ENCODE measurements around the gene RUSC1. TPM values are rescaled to one million over a fixed set of nuclear protein-coding genes. Genes with fewer than 3 reads are reported as not detected.

The RUSC1 gene
- total RNA-seq, 1 experiment from 2014 or later = 66.9 TPM

DNA sequence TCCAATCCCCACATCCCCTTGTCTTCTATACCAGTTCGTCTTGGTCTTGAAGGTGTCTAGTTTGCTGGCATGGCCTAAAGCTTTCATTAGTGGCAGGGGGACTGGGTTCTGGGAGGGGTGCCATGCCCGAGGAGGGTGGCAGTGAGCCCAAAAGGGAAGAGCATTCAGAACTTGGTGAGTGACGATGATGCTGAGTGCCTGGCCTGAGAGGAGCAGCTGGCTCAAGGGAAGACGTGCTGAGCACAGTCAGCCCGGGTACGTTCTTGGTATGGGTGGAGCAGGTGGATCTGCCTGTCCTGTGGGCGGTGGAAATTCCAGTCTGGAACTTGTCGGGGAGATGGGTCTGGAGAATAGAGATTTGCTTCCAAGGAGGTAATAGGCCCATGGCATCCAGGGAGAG lies 7.4 kb upstream of the RUSC1 start:
- Mint-ChIP-seq H3K36me3 (ENCODE audit: insufficient read depth in 1 of 3, low read depth in 3 of 3) (peaks cover 45 to 52% (median 51%) of the 10 kb centered on the region in 3 experiments; a peak in 6 of 7 replicates), H3K4me1 (peaks cover 10 to 24% of the 10 kb centered on the region in 2 experiments), H3K27me3 (ENCODE audit: low read depth) (no peaks in the 10 kb centered on the region), H3K9me3 (no peaks in the 10 kb centered on the region), H3K4me3 (no peak overlapping the region), H3K27ac (peak overlapping the region in 2 of 3 experiments; percentile 53 to 65; a peak in 3 of 7 replicates)
- Histone ChIP-seq H4K5ac (ENCODE audit: insufficient read length, low read depth, low read length) (no peak overlapping the region), H3K9ac (ENCODE audit: extremely low read depth, insufficient read length, low read length) (no peak overlapping the region), H3K4ac (ENCODE audit: low read depth, low read length) (no peak overlapping the region), H3K18ac (ENCODE audit: insufficient read length, low read depth, low read length) (no peak overlapping the region), H3K4me2 (ENCODE audit: insufficient read depth, insufficient read length, low read length) (no peak overlapping the region), H4K91ac (ENCODE audit: insufficient read length, low read depth, low read length) (no peak overlapping the region), H3K14ac (ENCODE audit: insufficient read depth, low read length) (no peak overlapping the region), H2BK20ac (ENCODE audit: low read depth, low read length, poor library complexity, severe bottlenecking) (no peak overlapping the region), H3K9me3 (ENCODE audit: control insufficient read depth, low read depth, low read length) (no peaks in the 10 kb centered on the region), H2BK12ac (ENCODE audit: insufficient read length, low read depth, low read length) (no peak overlapping the region), H2BK5ac (ENCODE audit: insufficient read length, low read length) (no peak overlapping the region), H2BK120ac (ENCODE audit: low read depth, low read length, poor library complexity, severe bottlenecking) (no peak overlapping the region), H3K4me1 (ENCODE audit: insufficient read depth, low read length) (peaks cover 3% of the 10 kb centered on the region; the same call in 1 of the 2 replicates), H3K27ac (ENCODE audit: insufficient read length, low read depth, low read length) (no peak overlapping the region), H3K27me3 (ENCODE audit: insufficient read depth, low read length) (no peaks in the 10 kb centered on the region), H3K56ac (ENCODE audit: insufficient read length, low read depth, low read length) (no peak overlapping the region), H3K79me2 (ENCODE audit: insufficient read depth, low read length) (peaks cover 10% of the 10 kb centered on the region; the same call in 1 of the 2 replicates), H2AK5ac (ENCODE audit: insufficient read length, low read length) (no peak overlapping the region), H4K20me1 (ENCODE audit: control insufficient read depth, insufficient read depth, insufficient read length) (no peaks in the 10 kb centered on the region), H2AFZ (ENCODE audit: low read length) (no peak overlapping the region), H3T11ph (ENCODE audit: low read length) (no peak overlapping the region), H3K79me1 (ENCODE audit: insufficient read depth, low read depth, low read length, poor library complexity, severe bottlenecking) (peaks cover 5% of the 10 kb centered on the region), H3K23me2 (ENCODE audit: insufficient read length, low read depth, low read length, poor library complexity, severe bottlenecking) (peaks cover 10% of the 10 kb centered on the region), H4K8ac (replicated peaks; ENCODE audit: insufficient read length, low read depth, low read length) (no peak overlapping the region), H2BK15ac (ENCODE audit: low read depth, low read length) (no peak overlapping the region), H3K23ac (ENCODE audit: insufficient read length, low read depth, low read length) (no peak overlapping the region)
- WGBS (ENCODE audit: extremely low coverage, insufficient read length, low lambda C conversion rate) = no CpG with 5 or more reads among the region's 8 CpGs
- TF ChIP-seq, protein P1, sequence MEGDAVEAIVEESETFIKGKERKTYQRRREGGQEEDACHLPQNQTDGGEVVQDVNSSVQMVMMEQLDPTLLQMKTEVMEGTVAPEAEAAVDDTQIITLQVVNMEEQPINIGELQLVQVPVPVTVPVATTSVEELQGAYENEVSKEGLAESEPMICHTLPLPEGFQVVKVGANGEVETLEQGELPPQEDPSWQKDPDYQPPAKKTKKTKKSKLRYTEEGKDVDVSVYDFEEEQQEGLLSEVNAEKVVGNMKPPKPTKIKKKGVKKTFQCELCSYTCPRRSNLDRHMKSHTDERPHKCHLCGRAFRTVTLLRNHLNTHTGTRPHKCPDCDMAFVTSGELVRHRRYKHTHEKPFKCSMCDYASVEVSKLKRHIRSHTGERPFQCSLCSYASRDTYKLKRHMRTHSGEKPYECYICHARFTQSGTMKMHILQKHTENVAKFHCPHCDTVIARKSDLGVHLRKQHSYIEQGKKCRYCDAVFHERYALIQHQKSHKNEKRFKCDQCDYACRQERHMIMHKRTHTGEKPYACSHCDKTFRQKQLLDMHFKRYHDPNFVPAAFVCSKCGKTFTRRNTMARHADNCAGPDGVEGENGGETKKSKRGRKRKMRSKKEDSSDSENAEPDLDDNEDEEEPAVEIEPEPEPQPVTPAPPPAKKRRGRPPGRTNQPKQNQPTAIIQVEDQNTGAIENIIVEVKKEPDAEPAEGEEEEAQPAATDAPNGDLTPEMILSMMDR (conservative IDR thresholded peaks at IDR 0.05) = no peak
- DNase-seq = no peak
